Heart left ventricle (tissue), 16 donors: ENCODE results near the gene SUPT6H. TPM values are rescaled to one million over a fixed set of nuclear protein-coding genes. Genes with fewer than 3 reads are reported as not detected.

Source experiments
- ATAC-seq, 4 donors: fragments of 200-7000 bp; cut with Tn5 transposase; one replicate each; pipeline ENCODE4 v1.9.1; 2020 to 2022; ENCODE audit warnings: moderate library complexity in 4 of 4, mild to moderate bottlenecking in 3 of 4, moderate number of reproducible peaks in 1 of 4
- DNase-seq, 5 donors: peaks; one replicate each; pipeline ENCODE4 v3.0.0-alpha.2; 2020
- H3K27ac ChIP-seq, 12 donors: fragments of 200-600 bp; sonication (generic) in 4 of 12; one replicate each; pipeline versions ENCODE4 v1.5.0 to v1.8.0; 2016 to 2022; ENCODE audit warnings: mild to moderate bottlenecking in 2 of 12
- H3K27me3 ChIP-seq, 9 donors: fragments of 200-600 bp; sonication (generic) in 2 of 9; one replicate each; pipeline versions ENCODE4 v1.5.1 to v1.8.0; 2016 to 2022; ENCODE audit warnings: mild to moderate bottlenecking in 3 of 9
- H3K36me3 ChIP-seq, 9 donors: fragments of 200-600 bp; sonication (generic) in 2 of 9; one replicate each; pipeline versions ENCODE4 v1.5.0 to v1.8.0; 2018 to 2022; ENCODE audit warnings: mild to moderate bottlenecking in 2 of 9
- H3K4me1 ChIP-seq, 12 donors: fragments of 200-600 bp; sonication (generic) in 4 of 12; one replicate each; pipeline versions ENCODE4 v1.5.0 to v1.8.0; 2016 to 2022; ENCODE audit warnings: mild to moderate bottlenecking in 3 of 12
- H3K4me3 ChIP-seq, 12 donors: fragments of 200-600 bp; sonication (generic) in 4 of 12; one replicate each; pipeline versions ENCODE4 v1.5.0 to v1.8.0; 2017 to 2022; ENCODE audit warnings: mild to moderate bottlenecking in 9 of 12, moderate library complexity in 4 of 12
- H3K9me3 ChIP-seq, 12 donors: fragments of 200-600 bp; sonication (generic) in 4 of 12; one replicate each; pipeline versions ENCODE4 v1.5.0 to v1.8.0; 2016 to 2022; ENCODE audit warnings: mild to moderate bottlenecking in 1 of 12
- POLR2A ChIP-seq, 2 donors: fragments of 450-650 bp; IDR thresholded peaks; one replicate each; pipeline ENCODE4 v1.6.1; 2017; ENCODE audit warnings: antibody characterized with exemption in 2 of 2, mild to moderate bottlenecking in 2 of 2, moderate library complexity in 2 of 2
- WGBS, 4 donors: extraction: QIAGEN DNeasy Blood & Tissue Kit in 2 of 4; methylation state at CpG; one replicate each; pipeline versions ENCODE4 v1.1.5 to v1.1.7; 2013 to 2018; 5-methylcytosine and 5-hydroxymethylcytosine counted together
- intact Hi-C, 10 donors: fragments of 100-400 bp; cut with DNase I; formaldehyde crosslinking; loops; one replicate each; pipeline versions ENCODE4 v1.11.1 to v1.14.2; 2022
- polyA plus RNA-seq, 2 donors: library from polyadenylated mRNA; stranded (reverse); fragments of 200-250 nt; gene quantifications; one replicate each; pipeline ENCODE4 v1.2.3, GENCODE V29; 2013
- total RNA-seq, 9 donors: library from RNA; depleted of rRNA in 2 of 9; stranded (reverse); fragments of >200 nt in 2 of 9; fragmentation: NEBNext Ultra II Directional in 3 of 9; extraction: Animal tissue kit (Norgen Biotek cat#: 25700) in 3 of 9; gene quantifications; one replicate each; pipeline versions ENCODE4 v1.1.0 to v1.2.4, GENCODE V29; 2016 to 2023
- TF ChIP-seq, protein P1 (sequence below), 12 donors: fragments of 200-600 bp; sonication (generic) in 4 of 12; IDR thresholded peaks; one replicate each; pipeline versions ENCODE4 v1.5.0 to v1.8.0; 2018 to 2022; ENCODE audit warnings: antibody characterized with exemption in 12 of 12, mild to moderate bottlenecking in 5 of 12
- donor health status: ischemic (EF 13 %, LVEDD 7.1; RV severe dilation, severe dysfunction).
- donor health status: healthy with polysubstance abuse.
- donor health status: DM: no; HTN: yes; CAD: no.
- donor health status: DM: no; HTN: no; CAD: no.
- donor health status: ischemic (EF 25% LVEDD 6.9; RV normal size, moderate dysfunction).
- donor health status: ischemic (EF 25% LVEDD 5.7; RV mildly dilated, moderate dysfunction).
- donor health status: healthy.
- donor health status: DM: yes; HTN: yes; CAD: no.
- donor health status: ischemic (EF 35%, LVEDD 5.7; RV mildly dilated, moderate dysfunction).
- donor health status: nonischemic (EF 11% LVEDD 7.7; RV severe dilation, severe dysfunction).
- donor health status: DM: yes; HTN: yes; CAD: no.
- donor health status: PGD.
- donor health status: ischemic (EF 29% LVEDD 5.4; RV normal size, mild dysfunction).
- donor health status: nonischemic (EF 23%, LVEDD 6.1; RV moderate dilation, normal function).

Gene SUPT6H
- total and polyA plus RNA-seq, 11 donors, result 31.7 to 91.6 (median 43.5) TPM

DNA sequence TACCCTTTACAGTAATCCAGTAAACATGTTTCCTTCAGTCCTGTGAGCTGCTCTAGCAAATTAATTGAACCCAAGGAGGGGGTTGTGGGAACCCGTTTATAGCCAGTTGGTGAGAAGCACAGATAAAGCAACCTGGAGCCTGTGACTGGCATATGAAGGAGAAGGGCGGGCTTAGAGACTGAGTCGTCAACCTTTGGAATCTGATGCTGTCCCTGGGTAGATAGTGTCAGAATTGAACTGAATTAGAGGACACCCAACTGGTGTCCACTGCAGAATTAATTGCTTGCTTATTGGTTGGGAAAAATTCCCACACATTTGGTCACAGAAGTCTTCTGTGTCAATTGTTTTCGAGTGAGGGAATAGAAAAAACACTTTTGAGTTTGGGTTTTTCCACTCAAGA lies 35.2 kb upstream of the SUPT6H start:
- peaks cover 2 to 99% (median 93%) of the 10 kb centered on the region in 9 donors for H3K36me3 ChIP-seq
- TF ChIP-seq, protein P1, sequence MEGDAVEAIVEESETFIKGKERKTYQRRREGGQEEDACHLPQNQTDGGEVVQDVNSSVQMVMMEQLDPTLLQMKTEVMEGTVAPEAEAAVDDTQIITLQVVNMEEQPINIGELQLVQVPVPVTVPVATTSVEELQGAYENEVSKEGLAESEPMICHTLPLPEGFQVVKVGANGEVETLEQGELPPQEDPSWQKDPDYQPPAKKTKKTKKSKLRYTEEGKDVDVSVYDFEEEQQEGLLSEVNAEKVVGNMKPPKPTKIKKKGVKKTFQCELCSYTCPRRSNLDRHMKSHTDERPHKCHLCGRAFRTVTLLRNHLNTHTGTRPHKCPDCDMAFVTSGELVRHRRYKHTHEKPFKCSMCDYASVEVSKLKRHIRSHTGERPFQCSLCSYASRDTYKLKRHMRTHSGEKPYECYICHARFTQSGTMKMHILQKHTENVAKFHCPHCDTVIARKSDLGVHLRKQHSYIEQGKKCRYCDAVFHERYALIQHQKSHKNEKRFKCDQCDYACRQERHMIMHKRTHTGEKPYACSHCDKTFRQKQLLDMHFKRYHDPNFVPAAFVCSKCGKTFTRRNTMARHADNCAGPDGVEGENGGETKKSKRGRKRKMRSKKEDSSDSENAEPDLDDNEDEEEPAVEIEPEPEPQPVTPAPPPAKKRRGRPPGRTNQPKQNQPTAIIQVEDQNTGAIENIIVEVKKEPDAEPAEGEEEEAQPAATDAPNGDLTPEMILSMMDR (IDR thresholded peaks at IDR 0.05), result no peak
- no peak for TF ChIP-seq POLR2A (IDR thresholded peaks at IDR 0.05)
- H3K27me3 ChIP-seq, result no peaks in the 10 kb centered on the region
- intact Hi-C loops, result no loop called here
- no peaks in the 10 kb centered on the region for H3K9me3 ChIP-seq
- no peak overlapping the region for H3K27ac ChIP-seq
- WGBS, 4 donors, result 88 to 96% (median 90%) methylated on average over 4 of the region's 4 CpGs
- H3K4me3 ChIP-seq, result no peak overlapping the region
- ATAC-seq (no peak), DNase-seq (no peak)
- peaks cover 0 to 16% (median 0%) of the 10 kb centered on the region in 12 donors for H3K4me1 ChIP-seq

DNA sequence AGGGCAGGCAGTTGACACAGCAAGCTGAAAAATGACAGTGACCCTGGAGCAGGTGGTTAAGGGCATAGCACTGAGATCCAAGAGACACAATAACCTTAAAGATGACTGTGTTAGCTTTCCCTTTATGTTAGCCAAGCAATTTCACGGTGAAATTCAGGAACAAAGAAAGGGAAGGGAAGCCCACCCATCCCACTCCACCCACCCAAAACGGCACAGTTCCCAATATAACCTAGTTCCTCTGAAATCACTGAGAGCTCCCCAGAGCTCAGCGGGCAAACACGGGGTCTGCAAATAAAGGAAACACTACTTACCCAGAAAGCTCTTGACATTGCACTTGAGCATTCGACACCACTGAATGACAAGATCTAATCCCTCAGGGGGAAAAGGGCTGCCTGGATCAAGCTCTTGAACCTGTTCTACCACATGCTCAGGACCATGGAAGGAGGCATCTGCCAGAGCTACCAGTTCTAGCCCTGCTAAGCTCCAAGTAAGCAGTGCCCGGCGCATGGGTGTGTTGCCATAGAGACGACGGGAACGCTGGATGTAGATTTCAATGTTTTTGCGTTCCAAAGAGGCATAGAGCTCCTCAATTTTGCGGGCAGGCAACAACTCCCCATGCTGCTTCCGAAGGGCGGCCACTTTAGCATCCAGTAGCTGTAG lies 27.7 kb upstream of the SUPT6H start:
- TF ChIP-seq POLR2A (IDR thresholded peaks at IDR 0.05), result no peak
- TF ChIP-seq, protein P1 (IDR thresholded peaks at IDR 0.05), result no peak
- 84 to 89% (median 86%) methylated on average over 12 to 14 of the region's 14 CpGs for WGBS, 4 donors
- intact Hi-C loops, result no loop called here
- no peak overlapping the region for H3K27ac ChIP-seq
- DNase-seq, result no peak
- H3K27me3 ChIP-seq, result no peaks in the 10 kb centered on the region
- H3K4me3 ChIP-seq, result no peak overlapping the region
- no peaks in the 10 kb centered on the region for H3K9me3 ChIP-seq
- ATAC-seq, result no peak
- H3K36me3 ChIP-seq, result peaks cover 0 to 100% (median 100%) of the 10 kb centered on the region in 9 donors
- H3K4me1 ChIP-seq, result no peaks in the 10 kb centered on the region

DNA sequence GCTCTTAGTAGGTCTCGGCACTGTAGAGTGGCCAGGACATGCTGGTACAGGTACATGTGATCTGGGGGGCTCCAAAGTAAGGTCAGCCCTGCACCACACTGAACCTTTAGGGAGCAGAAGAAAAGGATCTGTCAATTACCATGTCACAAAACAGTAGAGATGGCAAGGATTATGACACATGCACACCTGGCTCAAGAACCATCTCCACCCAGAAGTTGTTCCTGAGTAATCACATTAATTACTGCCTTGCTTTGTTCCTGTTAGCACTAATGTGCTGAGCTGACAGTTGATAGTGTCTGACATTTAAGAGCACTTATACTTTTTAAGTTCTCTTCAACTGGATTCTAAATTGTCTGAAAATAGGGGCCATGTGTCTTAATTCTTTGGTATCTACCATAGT lies 26.5 kb upstream of the SUPT6H start:
- Histone ChIP-seq H3K9me3 (no peaks in the 10 kb centered on the region), H3K27ac (no peak overlapping the region), H3K4me3 (no peak overlapping the region), H3K4me1 (no peaks in the 10 kb centered on the region), H3K36me3 (peaks cover 0 to 100% (median 100%) of the 10 kb centered on the region in 9 donors), H3K27me3 (no peaks in the 10 kb centered on the region)
- intact Hi-C loops, result no loop called here
- no peak for ATAC-seq
- TF ChIP-seq, protein P1 (IDR thresholded peaks at IDR 0.05), result no peak
- TF ChIP-seq POLR2A (IDR thresholded peaks at IDR 0.05), result no peak
- WGBS, 4 donors, result 93 to 100% (median 97%) methylated on average over 1 of the region's 1 CpG
- no peak for DNase-seq

DNA sequence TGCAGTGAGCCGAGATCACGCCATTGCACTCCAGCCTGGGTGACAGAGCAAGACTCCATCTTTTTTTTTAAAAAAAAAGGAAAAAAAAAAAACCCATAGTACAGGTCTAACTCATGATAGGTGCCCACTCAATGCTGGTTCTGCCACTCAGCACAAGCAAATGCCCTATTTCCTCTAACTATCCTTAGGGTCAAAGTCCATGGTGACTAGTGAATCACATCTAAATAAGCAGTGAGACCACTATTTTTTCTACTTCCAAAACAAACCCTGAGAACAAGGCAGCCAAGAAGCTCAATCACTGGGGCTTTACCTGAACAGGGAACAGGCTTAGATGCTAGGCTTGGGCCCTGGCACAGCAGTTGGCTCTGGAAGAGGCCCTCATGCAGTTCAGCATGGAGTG lies 20.4 kb upstream of the SUPT6H start:
- 89 to 94% (median 92%) methylated on average over 2 of the region's 2 CpGs for WGBS, 4 donors
- Histone ChIP-seq H3K9me3 (no peaks in the 10 kb centered on the region), H3K36me3 (peaks cover 0 to 72% (median 69%) of the 10 kb centered on the region in 9 donors), H3K4me1 (peaks cover under 1 to 33% (median 26%) of the 10 kb centered on the region in 12 donors), H3K4me3 (no peak overlapping the region), H3K27me3 (no peaks in the 10 kb centered on the region), H3K27ac (no peak overlapping the region)
- intact Hi-C loops, result no loop called here
- no peak for TF ChIP-seq POLR2A (IDR thresholded peaks at IDR 0.05)
- TF ChIP-seq, protein P1 (IDR thresholded peaks at IDR 0.05), result no peak
- ATAC-seq, result no peak
- no peak for DNase-seq
